ENCODE measurements around the gene LPAR4. TPM values are rescaled to one million over a fixed set of nuclear protein-coding genes. Genes with fewer than 3 reads are reported as not detected.

The LPAR4 gene
- total RNA-seq, 1 donor from 2014 or later: 0.36 TPM

GRCh38 chrX:78725287-78725686 is 22.2 kb upstream of the LPAR4 start:
- Histone ChIP-seq H3K4me3 (no peak overlapping the region), H3K4me1 (no peaks in the 10 kb centered on the region), H3K27ac (replicated peaks) (no peak overlapping the region), H3K27me3 (ENCODE audit: low read depth) (no peaks in the 10 kb centered on the region), H3K36me3 (no peaks in the 10 kb centered on the region), H3K9me3 (replicated peaks) (no peaks in the 10 kb centered on the region)
- intact Hi-C loops (cut with micrococcal nuclease): no loop called here
- DNase-seq: no peak
- no peak for TF ChIP-seq CTCF (IDR thresholded peaks at IDR 0.05; ENCODE audit: borderline replicate concordance)

- intact Hi-C loops (cut with micrococcal nuclease): no loop called here
- no peaks in the 10 kb centered on the region for H3K9me3 ChIP-seq (replicated peaks)
- no peaks in the 10 kb centered on the region for H3K36me3 ChIP-seq
- no peak overlapping the region for H3K27ac ChIP-seq (replicated peaks)
- no peak for TF ChIP-seq CTCF (IDR thresholded peaks at IDR 0.05; ENCODE audit: borderline replicate concordance)
- H3K4me1 ChIP-seq: no peaks in the 10 kb centered on the region
- no peak overlapping the region for H3K4me3 ChIP-seq
- no peak for DNase-seq
- no peaks in the 10 kb centered on the region for H3K27me3 ChIP-seq (ENCODE audit: low read depth)
Measured at GRCh38 chrX:78746496-78746895, 1.0 kb upstream of the LPAR4 start.

GRCh38 chrX:78747971-78748370 is 451 bp downstream of the LPAR4 start:
- no peak for TF ChIP-seq CTCF (IDR thresholded peaks at IDR 0.05; ENCODE audit: borderline replicate concordance)
- H3K4me1 ChIP-seq: no peaks in the 10 kb centered on the region
- no peaks in the 10 kb centered on the region for H3K36me3 ChIP-seq
- intact Hi-C loops (cut with micrococcal nuclease): no loop called here
- no peaks in the 10 kb centered on the region for H3K27me3 ChIP-seq (ENCODE audit: low read depth)
- H3K9me3 ChIP-seq (replicated peaks): no peaks in the 10 kb centered on the region
- no peak for DNase-seq
- H3K4me3 ChIP-seq: peak overlapping the region; percentile 52
- H3K27ac ChIP-seq (replicated peaks): no peak overlapping the region

- Histone ChIP-seq H3K4me1 (no peaks in the 10 kb centered on the region), H3K27me3 (ENCODE audit: low read depth) (no peaks in the 10 kb centered on the region), H3K27ac (replicated peaks) (no peak overlapping the region), H3K9me3 (replicated peaks) (no peaks in the 10 kb centered on the region), H3K36me3 (no peaks in the 10 kb centered on the region), H3K4me3 (no peak overlapping the region)
- no peak for DNase-seq
- intact Hi-C loops (cut with micrococcal nuclease): no loop called here
- no peak for TF ChIP-seq CTCF (IDR thresholded peaks at IDR 0.05; ENCODE audit: borderline replicate concordance)
Measured at GRCh38 chrX:78748846-78749245, 1.3 kb downstream of the LPAR4 start.

- intact Hi-C loops (cut with micrococcal nuclease): no loop called here
- no peak for TF ChIP-seq CTCF (IDR thresholded peaks at IDR 0.05; ENCODE audit: borderline replicate concordance)
- Histone ChIP-seq H3K36me3 (no peaks in the 10 kb centered on the region), H3K9me3 (replicated peaks) (no peaks in the 10 kb centered on the region), H3K4me3 (no peak overlapping the region), H3K27me3 (ENCODE audit: low read depth) (no peaks in the 10 kb centered on the region), H3K4me1 (no peaks in the 10 kb centered on the region), H3K27ac (replicated peaks) (no peak overlapping the region)
- DNase-seq: no peak
Measured at GRCh38 chrX:78753571-78753970, 6.1 kb downstream of the LPAR4 start.

- no peaks in the 10 kb centered on the region for H3K27me3 ChIP-seq (ENCODE audit: low read depth)
- H3K36me3 ChIP-seq: no peaks in the 10 kb centered on the region
- H3K9me3 ChIP-seq (replicated peaks): no peaks in the 10 kb centered on the region
- intact Hi-C loops (cut with micrococcal nuclease): no loop called here
- no peaks in the 10 kb centered on the region for H3K4me1 ChIP-seq
- H3K27ac ChIP-seq (replicated peaks): no peak overlapping the region
- no peak for DNase-seq
- no peak overlapping the region for H3K4me3 ChIP-seq
- TF ChIP-seq CTCF (IDR thresholded peaks at IDR 0.05; ENCODE audit: borderline replicate concordance): no peak
Measured at GRCh38 chrX:78754917-78755316, 7.4 kb downstream of the LPAR4 start.

Data from left ventricle myocardium inferior (tissue), 1 donor.